ENCODE measurements around the gene EDRF1.

DNA sequence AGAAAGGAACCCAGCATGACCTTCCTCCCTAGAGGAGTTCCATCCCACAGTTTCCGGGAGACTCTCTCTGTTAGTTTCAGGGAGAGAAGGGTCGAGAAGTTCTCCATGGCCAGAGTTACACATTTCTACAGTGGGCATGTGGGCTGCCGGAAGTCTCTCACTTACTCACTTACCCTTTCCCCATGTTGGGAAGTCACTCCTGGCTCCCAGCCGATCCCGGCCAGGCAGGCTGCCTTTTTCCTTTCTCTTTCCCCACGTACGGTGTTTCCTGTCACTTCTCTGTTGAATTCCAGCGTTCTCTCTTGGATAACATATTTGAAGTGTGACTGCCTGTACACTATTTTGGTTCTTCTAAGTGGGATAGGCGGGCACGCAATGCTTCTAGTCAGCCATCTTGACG lies 40.1 kb upstream of the EDRF1 start:
- TF ChIP-seq, protein P1, sequence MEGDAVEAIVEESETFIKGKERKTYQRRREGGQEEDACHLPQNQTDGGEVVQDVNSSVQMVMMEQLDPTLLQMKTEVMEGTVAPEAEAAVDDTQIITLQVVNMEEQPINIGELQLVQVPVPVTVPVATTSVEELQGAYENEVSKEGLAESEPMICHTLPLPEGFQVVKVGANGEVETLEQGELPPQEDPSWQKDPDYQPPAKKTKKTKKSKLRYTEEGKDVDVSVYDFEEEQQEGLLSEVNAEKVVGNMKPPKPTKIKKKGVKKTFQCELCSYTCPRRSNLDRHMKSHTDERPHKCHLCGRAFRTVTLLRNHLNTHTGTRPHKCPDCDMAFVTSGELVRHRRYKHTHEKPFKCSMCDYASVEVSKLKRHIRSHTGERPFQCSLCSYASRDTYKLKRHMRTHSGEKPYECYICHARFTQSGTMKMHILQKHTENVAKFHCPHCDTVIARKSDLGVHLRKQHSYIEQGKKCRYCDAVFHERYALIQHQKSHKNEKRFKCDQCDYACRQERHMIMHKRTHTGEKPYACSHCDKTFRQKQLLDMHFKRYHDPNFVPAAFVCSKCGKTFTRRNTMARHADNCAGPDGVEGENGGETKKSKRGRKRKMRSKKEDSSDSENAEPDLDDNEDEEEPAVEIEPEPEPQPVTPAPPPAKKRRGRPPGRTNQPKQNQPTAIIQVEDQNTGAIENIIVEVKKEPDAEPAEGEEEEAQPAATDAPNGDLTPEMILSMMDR (IDR thresholded peaks at IDR 0.05 in 2 of 3, conservative IDR thresholded peaks at IDR 0.05 in 1 of 3; ENCODE audit: borderline replicate concordance in 1 of 3, insufficient read depth in 1 of 3, low read depth in 2 of 3, low read length in 2 of 3), result no peak
- no peak for TF ChIP-seq ZFX (IDR thresholded peaks at IDR 0.05)
- TF ChIP-seq CEBPB (IDR thresholded peaks at IDR 0.05; ENCODE audit: low read depth), result no peak
- no peak for TF ChIP-seq EZH2 (IDR thresholded peaks at IDR 0.05)
- no peak for TF ChIP-seq EZH2phosphoT487 (IDR thresholded peaks at IDR 0.05; ENCODE audit: borderline replicate concordance)
- no peak for TF ChIP-seq SRF (IDR thresholded peaks at IDR 0.05; ENCODE audit: low read depth)
- TF ChIP-seq JUND (IDR thresholded peaks at IDR 0.05), result no peak
- no peak for TF ChIP-seq POLR2AphosphoS5 (IDR thresholded peaks at IDR 0.05; ENCODE audit: low read depth, low read length)
- TF ChIP-seq, protein P2, sequence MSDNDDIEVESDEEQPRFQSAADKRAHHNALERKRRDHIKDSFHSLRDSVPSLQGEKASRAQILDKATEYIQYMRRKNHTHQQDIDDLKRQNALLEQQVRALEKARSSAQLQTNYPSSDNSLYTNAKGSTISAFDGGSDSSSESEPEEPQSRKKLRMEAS (IDR thresholded peaks at IDR 0.05), result no peak
- no peak for TF ChIP-seq POLR2A (IDR thresholded peaks at IDR 0.05; ENCODE audit: borderline replicate concordance, extremely low read depth, insufficient read depth, insufficient read length)
- no peak for TF ChIP-seq TCF7L2 (IDR thresholded peaks at IDR 0.05; ENCODE audit: borderline replicate concordance, extremely low read depth, insufficient read depth, insufficient read length)
- TF ChIP-seq, protein P3, sequence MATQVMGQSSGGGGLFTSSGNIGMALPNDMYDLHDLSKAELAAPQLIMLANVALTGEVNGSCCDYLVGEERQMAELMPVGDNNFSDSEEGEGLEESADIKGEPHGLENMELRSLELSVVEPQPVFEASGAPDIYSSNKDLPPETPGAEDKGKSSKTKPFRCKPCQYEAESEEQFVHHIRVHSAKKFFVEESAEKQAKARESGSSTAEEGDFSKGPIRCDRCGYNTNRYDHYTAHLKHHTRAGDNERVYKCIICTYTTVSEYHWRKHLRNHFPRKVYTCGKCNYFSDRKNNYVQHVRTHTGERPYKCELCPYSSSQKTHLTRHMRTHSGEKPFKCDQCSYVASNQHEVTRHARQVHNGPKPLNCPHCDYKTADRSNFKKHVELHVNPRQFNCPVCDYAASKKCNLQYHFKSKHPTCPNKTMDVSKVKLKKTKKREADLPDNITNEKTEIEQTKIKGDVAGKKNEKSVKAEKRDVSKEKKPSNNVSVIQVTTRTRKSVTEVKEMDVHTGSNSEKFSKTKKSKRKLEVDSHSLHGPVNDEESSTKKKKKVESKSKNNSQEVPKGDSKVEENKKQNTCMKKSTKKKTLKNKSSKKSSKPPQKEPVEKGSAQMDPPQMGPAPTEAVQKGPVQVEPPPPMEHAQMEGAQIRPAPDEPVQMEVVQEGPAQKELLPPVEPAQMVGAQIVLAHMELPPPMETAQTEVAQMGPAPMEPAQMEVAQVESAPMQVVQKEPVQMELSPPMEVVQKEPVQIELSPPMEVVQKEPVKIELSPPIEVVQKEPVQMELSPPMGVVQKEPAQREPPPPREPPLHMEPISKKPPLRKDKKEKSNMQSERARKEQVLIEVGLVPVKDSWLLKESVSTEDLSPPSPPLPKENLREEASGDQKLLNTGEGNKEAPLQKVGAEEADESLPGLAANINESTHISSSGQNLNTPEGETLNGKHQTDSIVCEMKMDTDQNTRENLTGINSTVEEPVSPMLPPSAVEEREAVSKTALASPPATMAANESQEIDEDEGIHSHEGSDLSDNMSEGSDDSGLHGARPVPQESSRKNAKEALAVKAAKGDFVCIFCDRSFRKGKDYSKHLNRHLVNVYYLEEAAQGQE (IDR thresholded peaks at IDR 0.05; ENCODE audit: low read depth), result no peak
- TF ChIP-seq, protein P4, sequence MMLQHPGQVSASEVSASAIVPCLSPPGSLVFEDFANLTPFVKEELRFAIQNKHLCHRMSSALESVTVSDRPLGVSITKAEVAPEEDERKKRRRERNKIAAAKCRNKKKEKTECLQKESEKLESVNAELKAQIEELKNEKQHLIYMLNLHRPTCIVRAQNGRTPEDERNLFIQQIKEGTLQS (IDR thresholded peaks at IDR 0.05), result no peak
